Activated CD4-positive, alpha-beta T cell treated with anti-CD3 and anti-CD28 coated beads for 36 hours (primary cell): ENCODE results near the gene MRPS18A. TPM values are rescaled to one million over a fixed set of nuclear protein-coding genes. Genes with fewer than 3 reads are reported as not detected.
A peak's percentile ranks its signal among the peaks of the same experiment; 100 is the strongest.

ENCODE experiments used
- ATAC-seq: fragments of 200-7000 bp; cut with Tn5 transposase; one replicate; pipeline ENCODE4 v1.10.0; 2021; ENCODE audit warnings: mild to moderate bottlenecking, moderate library complexity
- CTCF ChIA-PET: fragments of 350-600 bp; sonication (Branson Sonifier 250); formaldehyde crosslinking; loops from one replicate; lab custom pipeline; 2021; ENCODE audit warnings: antibody characterized with exemption; lab: Charles Lee
- POLR2A ChIA-PET: fragments of 350-600 bp; sonication (Branson Sonifier 250); formaldehyde crosslinking; loops from one replicate; lab custom pipeline; 2021; ENCODE audit warnings: antibody characterized with exemption, inconsistent platforms; lab: Charles Lee
- DNase-seq: peaks from one replicate; pipeline ENCODE4 v3.0.0-alpha.2; 2020
- H3K27ac Mint-ChIP-seq: one replicate; pipeline ENCODE4 v1.8.0; 2021; ENCODE audit warnings: mixed read lengths
- H3K27me3 Mint-ChIP-seq: one replicate; pipeline ENCODE4 v1.8.0; 2021; ENCODE audit warnings: mixed read lengths
- H3K36me3 Mint-ChIP-seq: one replicate; pipeline ENCODE4 v1.8.0; 2021; ENCODE audit warnings: low read depth, mixed read lengths
- H3K4me1 Mint-ChIP-seq: one replicate; pipeline ENCODE4 v1.8.0; 2021; ENCODE audit warnings: mixed read lengths
- H3K4me3 Mint-ChIP-seq: one replicate; pipeline ENCODE4 v1.8.0; 2021; ENCODE audit warnings: mild to moderate bottlenecking, moderate library complexity, mixed read lengths
- H3K9me3 Mint-ChIP-seq: one replicate; pipeline ENCODE4 v1.8.0; 2021; ENCODE audit warnings: low read depth, mixed read lengths
- intact Hi-C, 2 experiments: fragments of 100-400 bp; cut with DNase I in 1 of 2; cut with micrococcal nuclease in 1 of 2; formaldehyde crosslinking; loops; one replicate each; pipeline versions ENCODE4 v1.14.2 to v1.15.1; 2022 to 2024; cut with DNase I, micrococcal nuclease
- total RNA-seq, 2 experiments: library from RNA; stranded (reverse); gene quantifications; one replicate each; pipeline ENCODE4 v1.2.3, GENCODE V29; 2021

MRPS18A gene
- total RNA-seq, result 10 to 100 TPM; 54.0 to 68.7 TPM

GRCh38 chr6:43687437-43688347, at the start of gene MRPS18A:
Gene MRPS18A (minus strand): TSS chr6:43687791. CDS start chr6:43687779, 12 bp downstream.
- H3K9me3 Mint-ChIP-seq, result no peaks in the 10 kb centered on the region
- peak; percentile 99 for ATAC-seq
- H3K4me1 Mint-ChIP-seq, result peaks cover 40% of the 10 kb centered on the region

GRCh38 chr6:43736844-43737243, 49.3 kb upstream of the MRPS18A start:
- peak overlapping the region; percentile 17 for H3K27ac Mint-ChIP-seq
- POLR2A ChIA-PET, result no interaction called here
- CTCF ChIA-PET, result interaction anchor here (1.0 kb wide), 1 partner anchor 13 kb away, joined by 3 read pairs; no protein-coding TSS in a partner anchor
- peaks cover 6% of the 10 kb centered on the region for H3K4me1 Mint-ChIP-seq
- no peak for DNase-seq
- H3K27me3 Mint-ChIP-seq, result no peaks in the 10 kb centered on the region
- no peaks in the 10 kb centered on the region for H3K36me3 Mint-ChIP-seq
- no peak overlapping the region for H3K4me3 Mint-ChIP-seq
- no peak for ATAC-seq
- intact Hi-C loops, result no loop called here
- peaks cover 4% of the 10 kb centered on the region for H3K9me3 Mint-ChIP-seq

More at GRCh38 chr6:43687437-43688347, at the start of gene MRPS18A:
- ChIA-PET POLR2A (no interaction called here), CTCF (interaction anchor here (0.5 to 4.4 kb wide), 8 partner anchors 9 to 391 kb away, joined by 3 to 39 read pairs (median 4); no protein-coding TSS in a partner anchor)
- DNase-seq, result peak; percentile 91
- H3K27me3 Mint-ChIP-seq, result no peaks in the 10 kb centered on the region
- peaks cover 8% of the 10 kb centered on the region for H3K36me3 Mint-ChIP-seq
- intact Hi-C loops, result loop anchor here (1.0 to 5.0 kb wide), 6 partner anchors 20 to 387 kb away; partner anchors contain the start of gene MAD2L1BP (in 1 of the 2)
- H3K4me3 Mint-ChIP-seq, result peak within 1 kb of the TSS; percentile 90
- H3K27ac Mint-ChIP-seq, result peak within 1 kb of the TSS; percentile 89

GRCh38 chr6:43736211-43736786, 48.7 kb upstream of the MRPS18A start:
- peaks cover under 1% of the 10 kb centered on the region for H3K36me3 Mint-ChIP-seq
- H3K4me3 Mint-ChIP-seq, result no peak overlapping the region
- ATAC-seq (no peak), DNase-seq (no peak)
- H3K4me1 Mint-ChIP-seq, result peaks cover 6% of the 10 kb centered on the region
- H3K9me3 Mint-ChIP-seq, result peaks cover 9% of the 10 kb centered on the region
- intact Hi-C loops, result no loop called here
- H3K27me3 Mint-ChIP-seq, result no peaks in the 10 kb centered on the region
- ChIA-PET POLR2A (no interaction called here), CTCF (interaction anchor here (1.0 to 1.3 kb wide), 2 partner anchors 12 to 34 kb away, joined by 3 to 4 read pairs; partner anchors contain the start of gene VEGFA)
- H3K27ac Mint-ChIP-seq, result peak overlapping the region; percentile 17

- H3K4me3 Mint-ChIP-seq, result no peak overlapping the region
- peaks cover 6% of the 10 kb centered on the region for H3K4me1 Mint-ChIP-seq
- ChIA-PET POLR2A (no interaction called here), CTCF (interaction anchor here (1.3 kb wide), 1 partner anchor 35 kb away, joined by 4 read pairs; the partner anchor contains the start of gene VEGFA)
- ATAC-seq (no peak), DNase-seq (no peak)
- no peak overlapping the region for H3K27ac Mint-ChIP-seq
- intact Hi-C loops, result no loop called here
- peaks cover 4% of the 10 kb centered on the region for H3K36me3 Mint-ChIP-seq
- no peaks in the 10 kb centered on the region for H3K27me3 Mint-ChIP-seq
- peaks cover 15% of the 10 kb centered on the region for H3K9me3 Mint-ChIP-seq
Observed at GRCh38 chr6:43735642-43736199, 48.1 kb upstream of the MRPS18A start.

- no peaks in the 10 kb centered on the region for H3K27me3 Mint-ChIP-seq
- H3K9me3 Mint-ChIP-seq, result peaks cover 18% of the 10 kb centered on the region
- no peak overlapping the region for H3K4me3 Mint-ChIP-seq
- intact Hi-C loops, result no loop called here
- peaks cover 4% of the 10 kb centered on the region for H3K36me3 Mint-ChIP-seq
- CTCF ChIA-PET, result interaction anchor here (0.7 kb wide), 1 partner anchor 11 kb away, joined by 3 read pairs; no protein-coding TSS in a partner anchor
- peaks cover 6% of the 10 kb centered on the region for H3K4me1 Mint-ChIP-seq
- peak overlapping the region; percentile 47 for H3K27ac Mint-ChIP-seq
- ATAC-seq (no peak), DNase-seq (no peak)
- POLR2A ChIA-PET, result no interaction called here
Observed at GRCh38 chr6:43734294-43734665, 46.7 kb upstream of the MRPS18A start.

- ChIA-PET CTCF (interaction anchor here (0.7 kb wide), 1 partner anchor 11 kb away, joined by 3 read pairs; no protein-coding TSS in a partner anchor), POLR2A (no interaction called here)
- peaks cover 6% of the 10 kb centered on the region for H3K4me1 Mint-ChIP-seq
- H3K27me3 Mint-ChIP-seq, result no peaks in the 10 kb centered on the region
- ATAC-seq (peak; percentile 76), DNase-seq (peak; percentile 46)
- H3K27ac Mint-ChIP-seq, result peak overlapping the region; percentile 69
- H3K4me3 Mint-ChIP-seq, result no peak overlapping the region
- peaks cover 4% of the 10 kb centered on the region for H3K36me3 Mint-ChIP-seq
- H3K9me3 Mint-ChIP-seq, result peaks cover 18% of the 10 kb centered on the region
- intact Hi-C loops, result no loop called here
Observed at GRCh38 chr6:43733471-43734293, 46.1 kb upstream of the MRPS18A start.

- ATAC-seq, result no peak
- ChIA-PET CTCF (no interaction called here), POLR2A (no interaction called here)
- peaks cover 4% of the 10 kb centered on the region for H3K36me3 Mint-ChIP-seq
- H3K27me3 Mint-ChIP-seq, result no peaks in the 10 kb centered on the region
- H3K4me1 Mint-ChIP-seq, result peaks cover 13% of the 10 kb centered on the region
- no peak overlapping the region for H3K27ac Mint-ChIP-seq
- intact Hi-C loops, result no loop called here
- DNase-seq, result no peak
- H3K4me3 Mint-ChIP-seq, result no peak overlapping the region
- H3K9me3 Mint-ChIP-seq, result peaks cover 18% of the 10 kb centered on the region
Observed at GRCh38 chr6:43730634-43731033, 43.0 kb upstream of the MRPS18A start.

- H3K36me3 Mint-ChIP-seq, result peaks cover 4% of the 10 kb centered on the region
- peaks cover 18% of the 10 kb centered on the region for H3K9me3 Mint-ChIP-seq
- POLR2A ChIA-PET, result no interaction called here
- no peaks in the 10 kb centered on the region for H3K27me3 Mint-ChIP-seq
- no peak overlapping the region for H3K27ac Mint-ChIP-seq
- no peak overlapping the region for H3K4me3 Mint-ChIP-seq
- no peak for ATAC-seq
- intact Hi-C loops, result loop anchor here in 1 of 2 experiments (5.0 kb wide), 1 partner anchor 42 kb away; the partner anchor contains the start of gene MRPS18A
- peaks cover 24% of the 10 kb centered on the region for H3K4me1 Mint-ChIP-seq
- no peak for DNase-seq
- CTCF ChIA-PET, result interaction anchor here (0.5 to 0.6 kb wide), 2 partner anchors 40 kb away, joined by 3 read pairs; partner anchors contain the start of gene VEGFA
Observed at GRCh38 chr6:43729537-43729936, 41.9 kb upstream of the MRPS18A start.

GRCh38 chr6:43728586-43728985, 41.0 kb upstream of the MRPS18A start:
- DNase-seq (no peak), ATAC-seq (no peak)
- POLR2A ChIA-PET, result no interaction called here
- peaks cover 27% of the 10 kb centered on the region for H3K4me1 Mint-ChIP-seq
- H3K4me3 Mint-ChIP-seq, result no peak overlapping the region
- H3K27me3 Mint-ChIP-seq, result no peaks in the 10 kb centered on the region
- H3K9me3 Mint-ChIP-seq, result peaks cover 18% of the 10 kb centered on the region
- H3K27ac Mint-ChIP-seq, result no peak overlapping the region
- H3K36me3 Mint-ChIP-seq, result peaks cover 4% of the 10 kb centered on the region
- CTCF ChIA-PET, result interaction anchor here (0.6 to 0.7 kb wide), 3 partner anchors 56 to 251 kb away, joined by 3 to 4 read pairs (median 3); no protein-coding TSS in a partner anchor
- intact Hi-C loops, result loop anchor here in 1 of 2 experiments (5.0 kb wide), 1 partner anchor 41 kb away; the partner anchor contains the start of gene MRPS18A

- Mint-ChIP-seq H3K36me3 (peaks cover 4% of the 10 kb centered on the region), H3K4me1 (peaks cover 26% of the 10 kb centered on the region), H3K4me3 (no peak overlapping the region), H3K27ac (no peak overlapping the region), H3K27me3 (no peaks in the 10 kb centered on the region), H3K9me3 (peaks cover 18% of the 10 kb centered on the region)
- CTCF ChIA-PET, result no interaction called here
- intact Hi-C loops, result loop anchor here in 1 of 2 experiments (5.0 kb wide), 1 partner anchor 40 kb away; the partner anchor contains the start of gene MRPS18A
- POLR2A ChIA-PET, result no interaction called here
- no peak for ATAC-seq
- no peak for DNase-seq
Observed at GRCh38 chr6:43727634-43728033, 40.0 kb upstream of the MRPS18A start.
